IgD-negative memory B cell (primary cell): ENCODE results near the gene FTH1. TPM values are rescaled to one million over a fixed set of nuclear protein-coding genes. Genes with fewer than 3 reads are reported as not detected.
"Not testable (repeated sequence)": the region's sequence is repeated elsewhere in the genome, so short reads cannot be mapped to it uniquely, and the experiment has no call there.

ENCODE experiments used
- H3K27ac Mint-ChIP-seq, 3 donors: one replicate each; pipeline ENCODE4 v1.8.0; 2020 to 2022; ENCODE audit warnings: mild to moderate bottlenecking in 3 of 3, mixed read lengths in 3 of 3, moderate library complexity in 1 of 3
- H3K27me3 Mint-ChIP-seq: one replicate; pipeline ENCODE4 v1.8.0; 2021; ENCODE audit warnings: mixed read lengths
- H3K36me3 Mint-ChIP-seq: one replicate; pipeline ENCODE4 v1.8.0; 2020; ENCODE audit warnings: mild to moderate bottlenecking, mixed read lengths
- H3K4me1 Mint-ChIP-seq, 3 donors: one replicate each; pipeline ENCODE4 v1.8.0; 2020 to 2022; ENCODE audit warnings: mixed read lengths in 3 of 3, mild to moderate bottlenecking in 1 of 3
- H3K4me3 Mint-ChIP-seq, 4 donors: one replicate each; pipeline ENCODE4 v1.8.0; 2020 to 2022; ENCODE audit warnings: mild to moderate bottlenecking in 4 of 4, mixed read lengths in 4 of 4, moderate library complexity in 3 of 4
- H3K9me3 Mint-ChIP-seq, 3 donors: one replicate each; pipeline ENCODE4 v1.8.0; 2020 to 2021; ENCODE audit warnings: mixed read lengths in 3 of 3, mild to moderate bottlenecking in 1 of 3
- polyA plus RNA-seq: library from polyadenylated mRNA; unstranded; fragments of 300-500 nt; fragmentation: Illumina TruSeq; gene quantifications from one replicate; pipeline ENCODE4 v1.2.3, GENCODE V29; 2021

Gene FTH1
- polyA plus RNA-seq, 1 donor from 2014 or later = 4,223 TPM

- peaks cover 2% of the 10 kb centered on the region for H3K36me3 Mint-ChIP-seq
- H3K9me3 Mint-ChIP-seq = no peaks in the 10 kb centered on the region
- H3K4me3 Mint-ChIP-seq = peak overlapping the region in 2 of 4 donors; percentile 2 to 56
- peaks cover 25 to 37% (median 30%) of the 10 kb centered on the region in 3 donors for H3K4me1 Mint-ChIP-seq
- peak overlapping the region in 2 of 3 donors; percentile 23 to 79 for H3K27ac Mint-ChIP-seq
- H3K27me3 Mint-ChIP-seq = peaks cover 1% of the 10 kb centered on the region
These were observed 5.4 kb upstream of the FTH1 start for GRCh38 chr11:61972672-61973475.

DNA sequence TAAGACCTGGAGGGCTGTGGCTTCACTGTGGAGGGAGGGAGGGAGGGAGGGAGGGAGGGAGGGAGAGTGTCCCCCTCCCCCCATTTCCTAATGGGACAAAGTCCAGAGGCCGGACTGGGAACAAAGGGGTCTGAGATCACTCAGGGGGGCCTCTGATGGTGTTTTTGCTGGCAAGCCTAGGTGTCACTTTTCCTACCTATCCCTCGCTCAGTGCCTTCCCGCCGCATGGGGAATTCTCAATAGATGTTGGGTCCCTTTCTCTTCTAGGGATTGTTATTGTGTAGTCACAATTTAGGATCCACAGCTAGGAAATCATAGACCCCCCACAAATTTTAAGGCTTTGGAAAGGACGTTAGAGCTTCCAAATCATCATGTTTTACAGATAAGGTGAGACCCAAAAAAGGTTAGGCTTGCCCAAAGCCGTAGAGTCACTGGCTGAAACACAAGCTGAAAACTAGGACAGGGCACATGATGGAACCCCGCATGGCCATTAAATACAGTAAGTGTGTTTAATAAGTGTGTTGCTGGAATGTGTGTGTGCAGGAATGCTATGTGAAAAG lies 4.8 kb upstream of the FTH1 start:
- Mint-ChIP-seq H3K4me3 (peak overlapping the region in 3 of 4 donors; percentile 2 to 56 (median 17)), H3K27me3 (peaks cover 1% of the 10 kb centered on the region), H3K9me3 (no peaks in the 10 kb centered on the region), H3K27ac (peak overlapping the region in 2 of 3 donors; percentile 23 to 79), H3K36me3 (peaks cover 2% of the 10 kb centered on the region), H3K4me1 (peaks cover 25 to 33% (median 30%) of the 10 kb centered on the region in 3 donors)

GRCh38 chr11:61971248-61972111 lies 4.0 kb upstream of the FTH1 start:
- peak overlapping the region; percentile 11 to 61 (median 32) for H3K4me3 Mint-ChIP-seq
- H3K4me1 Mint-ChIP-seq = peaks cover 25 to 33% (median 30%) of the 10 kb centered on the region in 3 donors
- H3K27me3 Mint-ChIP-seq = peaks cover 1% of the 10 kb centered on the region
- H3K36me3 Mint-ChIP-seq = peaks cover 1% of the 10 kb centered on the region
- H3K9me3 Mint-ChIP-seq = no peaks in the 10 kb centered on the region
- peak overlapping the region; percentile 36 to 60 (median 60) for H3K27ac Mint-ChIP-seq

DNA sequence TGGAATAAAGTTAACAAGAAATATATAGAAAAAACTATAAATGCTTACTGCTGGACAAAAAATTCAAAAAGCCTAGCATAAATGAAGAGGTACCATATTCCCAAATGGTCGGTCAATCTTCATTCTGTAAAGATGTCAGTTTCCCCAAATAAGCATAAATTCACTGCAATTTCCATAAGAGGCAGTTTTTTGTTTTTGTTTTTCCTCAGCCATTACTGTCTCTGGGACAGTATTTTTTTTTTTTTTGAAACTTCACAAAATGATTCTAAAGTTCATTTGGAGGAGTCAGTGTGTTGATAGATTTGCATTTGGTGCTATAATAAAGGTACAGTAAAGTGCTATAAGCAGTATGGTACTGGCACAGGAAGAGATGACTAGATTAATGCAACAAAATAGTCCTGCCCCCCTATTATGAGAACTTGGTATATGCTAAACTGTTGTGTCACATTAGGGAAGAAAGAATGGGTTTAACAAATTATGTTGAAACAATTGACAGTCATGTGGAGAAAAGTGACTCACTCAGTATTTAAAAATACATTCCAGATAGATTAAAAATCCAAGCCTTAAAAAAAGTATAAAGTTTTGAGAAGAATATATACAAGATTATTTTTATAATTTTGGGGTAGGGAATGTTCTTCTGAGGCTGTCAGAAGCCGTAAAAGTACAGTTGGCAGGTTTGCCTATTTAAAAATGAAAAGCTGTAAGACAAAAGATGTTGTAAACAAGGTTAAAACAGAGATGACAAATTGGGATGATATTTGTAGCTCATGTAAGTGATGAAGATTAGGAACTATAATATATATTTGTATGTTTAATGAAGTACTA lies 2.6 kb upstream of the FTH1 start:
- Mint-ChIP-seq H3K27me3 (peaks cover 1% of the 10 kb centered on the region), H3K27ac (peak overlapping the region in 2 of 3 donors; percentile 76 to 92), H3K4me1 (peaks cover 30 to 39% (median 36%) of the 10 kb centered on the region in 3 donors), H3K9me3 (no peaks in the 10 kb centered on the region), H3K4me3 (peak overlapping the region in 2 of 4 donors; percentile 3 to 81), H3K36me3 (peaks cover 1% of the 10 kb centered on the region)

GRCh38 chr11:61969391-61969758 lies 1.9 kb upstream of the FTH1 start:
- Mint-ChIP-seq H3K36me3 (peaks cover 1% of the 10 kb centered on the region), H3K27ac (peak overlapping the region in 2 of 3 donors; percentile 76 to 92), H3K4me1 (peaks cover 35 to 42% (median 42%) of the 10 kb centered on the region in 3 donors), H3K4me3 (peak overlapping the region; percentile 14 to 81 (median 62)), H3K27me3 (peaks cover 1% of the 10 kb centered on the region), H3K9me3 (no peaks in the 10 kb centered on the region)

DNA sequence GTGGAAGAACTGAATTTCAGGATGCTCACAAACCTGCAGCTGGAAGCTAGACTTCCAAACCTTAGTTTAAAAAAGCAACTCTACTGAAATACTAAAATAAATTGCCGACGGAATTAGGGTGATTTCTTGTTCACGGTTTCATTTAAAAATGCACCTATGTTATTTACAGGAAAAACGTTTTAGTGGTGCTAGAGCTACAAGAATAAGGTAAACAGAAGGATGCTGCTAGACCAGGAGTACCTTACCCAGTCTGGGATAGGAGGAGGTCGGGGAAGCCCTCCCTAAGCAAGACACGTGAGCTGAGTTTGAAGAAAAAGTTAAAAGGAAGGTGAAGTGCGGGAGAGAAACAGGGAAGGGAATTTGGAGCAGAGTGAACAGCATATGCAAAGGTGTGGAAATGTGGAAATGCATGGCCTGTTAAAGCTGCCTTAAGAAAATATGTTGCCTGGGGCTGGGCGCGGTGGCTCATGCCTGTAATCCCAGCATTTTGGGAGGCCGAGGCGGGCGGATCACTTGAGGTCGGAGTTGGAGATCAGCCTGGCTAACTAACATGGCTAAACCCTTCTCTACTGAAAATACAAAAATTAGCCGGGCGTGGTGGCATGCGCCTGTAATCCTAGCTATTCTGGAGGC lies 1.4 kb upstream of the FTH1 start:
- peaks cover 1% of the 10 kb centered on the region for H3K27me3 Mint-ChIP-seq
- peak overlapping the region; percentile 81 to 98 (median 96) for H3K4me3 Mint-ChIP-seq
- peak overlapping the region in 2 of 3 donors; percentile 92 to 97 for H3K27ac Mint-ChIP-seq
- peaks cover 1% of the 10 kb centered on the region for H3K36me3 Mint-ChIP-seq
- peaks cover 40 to 47% (median 46%) of the 10 kb centered on the region in 3 donors for H3K4me1 Mint-ChIP-seq
- H3K9me3 Mint-ChIP-seq = no peaks in the 10 kb centered on the region

DNA sequence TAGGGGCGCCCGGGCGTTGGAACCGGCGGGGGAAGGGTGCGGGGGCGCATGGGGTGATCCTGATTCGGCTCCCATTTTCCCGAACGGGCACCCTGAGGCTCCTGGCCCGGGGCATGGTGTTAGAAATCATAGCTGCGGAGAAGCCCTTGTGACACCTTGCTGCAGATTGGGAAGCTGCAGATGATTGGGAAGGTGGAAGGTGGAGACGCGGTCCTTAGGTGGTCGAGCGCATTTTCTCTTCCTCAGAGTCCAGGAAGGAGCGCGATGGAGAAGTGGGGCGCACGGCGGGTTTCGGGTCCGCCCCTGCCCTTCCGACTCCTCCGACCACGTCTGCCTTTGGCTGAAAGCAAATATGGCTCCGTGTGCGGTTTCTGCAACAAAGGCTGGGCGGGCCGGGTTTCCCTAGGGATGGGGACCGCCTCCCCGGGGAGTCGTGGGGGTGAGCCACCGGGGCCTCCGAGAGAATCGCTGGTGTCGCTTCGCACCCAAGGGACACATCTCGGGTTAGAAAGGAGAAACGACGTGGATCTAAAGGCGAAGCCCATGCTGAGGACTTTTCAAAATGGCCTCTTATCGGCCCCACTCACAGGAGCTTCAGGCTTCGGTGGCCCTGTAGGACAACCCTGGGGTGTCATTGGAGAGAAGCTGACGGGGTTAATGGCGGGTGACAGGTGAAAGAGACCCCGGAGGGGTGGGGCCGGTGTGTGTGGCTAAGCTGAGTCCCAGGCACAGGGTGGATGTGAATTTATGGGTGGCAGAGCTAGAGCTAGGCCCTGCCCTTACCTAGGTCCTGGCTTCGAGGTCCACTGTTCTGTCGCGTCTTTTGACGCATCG lies 707 bp upstream of the FTH1 start:
- peaks cover 1% of the 10 kb centered on the region for H3K27me3 Mint-ChIP-seq
- peak overlapping the region; percentile 92 to 98 (median 97) for H3K27ac Mint-ChIP-seq
- H3K4me3 Mint-ChIP-seq = peak overlapping the region; percentile 81 to 98 (median 96)
- H3K4me1 Mint-ChIP-seq = peaks cover 41 to 54% (median 53%) of the 10 kb centered on the region in 3 donors
- H3K36me3 Mint-ChIP-seq = peaks cover 4% of the 10 kb centered on the region
- no peaks in the 10 kb centered on the region for H3K9me3 Mint-ChIP-seq

- H3K4me1 Mint-ChIP-seq = peaks cover 44 to 57% (median 56%) of the 10 kb centered on the region in 3 donors
- peak overlapping the region; percentile 92 to 98 (median 96) for H3K27ac Mint-ChIP-seq
- H3K9me3 Mint-ChIP-seq = no peaks in the 10 kb centered on the region
- H3K27me3 Mint-ChIP-seq = peaks cover 1% of the 10 kb centered on the region
- peaks cover 10% of the 10 kb centered on the region for H3K36me3 Mint-ChIP-seq
- peak overlapping the region; percentile 81 to 98 (median 96) for H3K4me3 Mint-ChIP-seq
These were observed 709 bp downstream of the FTH1 start for GRCh38 chr11:61966734-61967115.

- H3K36me3 Mint-ChIP-seq, H3K27me3 Mint-ChIP-seq, H3K9me3 Mint-ChIP-seq: not testable (repeated sequence)
- Mint-ChIP-seq H3K27ac (peak overlapping the region; percentile 92 to 98 (median 96)), H3K4me1 (peaks cover 34 to 45% (median 41%) of the 10 kb centered on the region in 3 donors), H3K4me3 (peak overlapping the region; percentile 81 to 98 (median 96))
These were observed 2.7 kb downstream of the FTH1 start for GRCh38 chr11:61964666-61965271.

DNA sequence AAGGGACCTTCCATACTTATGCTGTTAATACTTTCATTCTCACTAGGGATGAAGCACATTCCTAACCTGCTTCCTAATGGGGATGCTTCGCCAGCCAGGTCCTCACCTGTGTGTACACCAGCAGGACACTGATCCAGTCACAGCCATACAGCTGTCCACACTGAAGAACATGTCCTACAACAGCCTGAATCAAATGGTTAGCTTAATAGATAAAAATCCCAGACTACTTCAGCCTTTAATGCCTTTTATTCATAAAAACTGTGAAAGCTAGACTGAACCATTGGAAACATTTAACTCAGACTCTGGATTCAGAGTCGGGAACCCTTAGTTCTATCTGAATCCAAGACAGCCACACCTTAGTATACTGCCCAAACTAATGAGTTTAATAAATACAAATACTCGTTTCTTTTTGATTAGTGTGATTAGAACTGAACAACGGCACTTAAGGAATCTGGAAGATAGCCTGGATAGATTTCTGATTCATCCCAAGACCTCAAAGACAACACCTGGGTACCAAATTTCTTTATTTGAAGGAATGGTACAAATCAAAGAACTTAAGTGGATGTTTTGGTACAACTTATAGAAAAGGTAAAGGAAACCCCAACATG lies 3.3 kb downstream of the FTH1 start:
- Mint-ChIP-seq H3K9me3 (no peaks in the 10 kb centered on the region), H3K36me3 (peaks cover 10% of the 10 kb centered on the region), H3K27ac (peak overlapping the region; percentile 92 to 98 (median 96)), H3K4me3 (peak overlapping the region; percentile 70 to 97 (median 87)), H3K4me1 (peaks cover 36 to 42% (median 40%) of the 10 kb centered on the region in 3 donors), H3K27me3 (no peaks in the 10 kb centered on the region)

- Mint-ChIP-seq H3K9me3 (no peaks in the 10 kb centered on the region), H3K27ac (peak overlapping the region; percentile 72 to 96 (median 92)), H3K27me3 (no peaks in the 10 kb centered on the region), H3K36me3 (peaks cover 10% of the 10 kb centered on the region), H3K4me1 (peaks cover 39 to 40% (median 40%) of the 10 kb centered on the region in 3 donors), H3K4me3 (peak overlapping the region; percentile 70 to 93 (median 78))
These were observed 4.0 kb downstream of the FTH1 start for GRCh38 chr11:61963282-61964057.

GRCh38 chr11:61963016-61963281 lies 4.5 kb downstream of the FTH1 start:
- Mint-ChIP-seq H3K27me3 (no peaks in the 10 kb centered on the region), H3K4me3 (peak overlapping the region; percentile 70 to 93 (median 78)), H3K36me3 (peaks cover 10% of the 10 kb centered on the region), H3K9me3 (no peaks in the 10 kb centered on the region), H3K4me1 (peaks cover 34 to 40% (median 36%) of the 10 kb centered on the region in 3 donors), H3K27ac (peak overlapping the region; percentile 72 to 96 (median 92))
